Suppressor macrophage treated with lipopolysaccharide for 4 hours (primary cell): ENCODE data around the gene PLCB4.

ENCODE experiments used
- DNase-seq: peaks from one replicate; pipeline ENCODE4 v3.0.0-alpha.2; 2020

The PLCB4 gene

DNA sequence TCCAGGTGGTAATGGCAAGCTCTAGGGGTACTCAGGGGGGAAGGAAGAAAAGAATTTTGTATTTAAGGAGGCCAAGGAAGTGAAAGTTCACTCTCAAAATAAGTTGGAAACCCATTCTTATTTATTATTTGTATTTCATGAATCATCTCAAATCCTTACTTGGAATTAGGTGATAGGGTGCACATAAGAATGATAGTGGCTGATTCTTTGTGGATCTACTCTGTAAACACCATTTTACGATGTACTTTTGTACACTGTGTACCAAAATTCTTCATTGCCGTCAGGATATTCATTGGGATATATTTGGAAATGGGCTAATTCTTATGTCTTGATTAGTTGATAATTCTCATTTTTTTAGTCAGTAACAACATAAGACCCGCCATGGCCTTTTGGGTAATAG, 266.0 kb downstream of the PLCB4 start:
- no peak for DNase-seq

GRCh38 chr20:9338101-9338500, 269.2 kb downstream of the PLCB4 start:
- no peak for DNase-seq

DNA sequence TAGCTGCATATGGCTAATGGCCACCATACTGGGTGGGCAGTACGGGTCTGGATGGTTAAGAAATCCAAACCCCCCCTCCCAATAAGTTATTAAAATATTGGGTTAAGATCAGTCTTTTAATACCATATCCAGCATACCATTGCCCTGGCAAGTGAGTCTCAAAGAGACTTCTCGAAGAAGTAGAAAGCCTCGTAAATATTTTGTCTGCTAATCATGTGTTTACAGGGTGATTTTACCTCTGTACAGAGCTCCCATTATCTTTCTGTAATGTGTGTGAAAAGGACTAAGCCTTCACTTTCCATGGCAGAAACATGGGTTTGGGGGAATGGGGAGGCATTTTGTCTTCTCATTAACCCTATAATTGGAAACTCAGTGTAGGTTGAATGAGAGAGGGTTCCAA, 270.8 kb downstream of the PLCB4 start:
- DNase-seq: no peak

DNA sequence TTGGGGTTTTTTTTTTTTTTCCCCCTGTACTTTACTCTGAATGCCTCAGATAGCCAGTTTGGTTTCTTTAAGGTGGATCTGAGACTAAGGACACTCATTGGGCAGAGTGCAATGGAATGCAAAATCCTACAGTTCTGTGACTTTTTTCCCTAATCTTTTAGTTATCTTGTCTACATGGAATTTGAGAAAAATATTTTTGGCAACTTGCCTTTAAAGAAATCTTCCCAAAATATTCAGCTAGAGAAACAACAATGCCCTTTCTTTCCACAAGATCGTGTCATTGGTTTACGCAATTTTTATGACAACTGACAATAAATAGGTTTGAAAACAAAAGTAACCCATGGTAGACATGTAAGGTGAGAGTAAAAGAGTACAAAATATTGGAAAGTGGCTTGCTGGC, 273.8 kb downstream of the PLCB4 start:
- DNase-seq: no peak

GRCh38 chr20:9344083-9344920, 275.4 kb downstream of the PLCB4 start:
- DNase-seq: no peak

DNA sequence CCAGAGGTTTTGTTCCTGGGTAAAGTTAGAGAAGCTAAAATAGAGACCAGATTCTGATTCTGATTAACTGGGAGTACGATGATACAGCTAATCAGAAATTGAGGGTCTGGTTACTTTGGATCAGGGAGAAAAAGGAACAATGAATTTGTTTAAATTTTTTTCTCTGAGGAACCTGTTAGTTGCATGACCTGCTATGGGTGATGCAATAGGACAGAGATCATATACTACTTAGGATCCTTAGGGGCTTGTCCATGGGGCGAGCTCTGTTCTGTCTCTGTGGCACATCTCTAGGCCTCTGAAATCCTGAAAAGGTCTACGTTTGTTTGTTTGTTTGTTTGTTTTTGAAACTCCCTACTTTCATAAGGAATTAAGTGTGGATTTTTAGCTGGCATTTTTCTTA, 279.4 kb downstream of the PLCB4 start:
- no peak for DNase-seq

DNA sequence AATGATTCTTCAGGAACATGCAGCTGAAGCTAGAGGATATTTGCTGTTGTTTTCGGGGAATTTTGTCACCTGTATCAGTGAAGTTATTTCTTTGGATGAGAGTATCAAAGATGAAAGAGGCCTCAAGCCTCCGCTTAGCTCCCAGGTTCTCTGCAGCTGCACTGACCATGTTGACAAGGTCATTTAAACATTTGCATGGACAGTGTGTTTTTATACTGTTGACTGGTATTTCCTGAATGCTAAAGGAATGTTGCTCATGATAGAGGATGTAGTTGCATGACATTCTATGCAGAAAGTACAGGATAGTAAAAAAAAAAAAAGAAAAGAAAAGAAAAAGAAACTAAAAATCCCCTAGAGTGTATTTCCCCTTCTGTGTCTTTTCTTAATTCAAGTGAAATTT, 279.9 kb downstream of the PLCB4 start:
- no peak for DNase-seq

DNA sequence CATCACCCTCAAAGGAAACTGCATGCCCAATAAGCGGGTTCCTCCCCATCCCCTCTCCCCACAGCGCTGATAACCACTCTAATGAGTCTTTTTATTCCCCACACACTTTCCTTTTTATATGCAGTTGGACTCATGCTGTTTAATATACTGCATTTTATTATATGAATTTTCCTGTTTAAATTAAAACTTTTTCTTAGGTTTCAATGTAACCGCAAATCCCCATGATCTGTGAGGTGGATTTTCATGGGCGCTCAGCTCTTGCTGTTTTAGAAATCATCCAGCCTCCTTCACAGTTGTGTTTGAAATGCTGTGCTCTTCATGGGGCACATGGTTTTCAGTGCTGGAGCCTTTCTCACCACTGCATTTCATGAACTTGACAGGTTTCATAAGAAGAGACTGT, 280.4 kb downstream of the PLCB4 start:
- DNase-seq: no peak

GRCh38 chr20:9352739-9353138, 283.9 kb downstream of the PLCB4 start:
- DNase-seq: peak; percentile 50

- peak; percentile 30 for DNase-seq
These were observed 284.5 kb downstream of the PLCB4 start for GRCh38 chr20:9353180-9353915.

DNA sequence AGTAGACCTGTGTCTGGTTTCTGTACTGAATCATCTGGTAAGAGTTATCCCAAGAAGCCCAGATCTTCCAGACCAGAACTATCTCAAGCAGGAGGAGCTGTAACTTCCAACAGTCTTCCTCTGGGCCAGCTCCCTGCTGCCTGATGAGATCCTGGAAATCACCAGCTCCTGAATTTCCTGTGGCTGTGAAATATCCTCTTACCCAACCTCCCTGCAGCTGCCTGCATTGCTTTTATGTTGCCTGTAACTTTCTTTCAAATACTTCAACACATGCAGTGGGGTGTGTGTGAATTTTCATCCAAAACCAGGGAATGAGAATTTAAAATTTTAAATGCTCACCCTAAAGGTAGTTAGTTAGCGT, 285.0 kb downstream of the PLCB4 start:
- DNase-seq: peak; percentile 12

DNA sequence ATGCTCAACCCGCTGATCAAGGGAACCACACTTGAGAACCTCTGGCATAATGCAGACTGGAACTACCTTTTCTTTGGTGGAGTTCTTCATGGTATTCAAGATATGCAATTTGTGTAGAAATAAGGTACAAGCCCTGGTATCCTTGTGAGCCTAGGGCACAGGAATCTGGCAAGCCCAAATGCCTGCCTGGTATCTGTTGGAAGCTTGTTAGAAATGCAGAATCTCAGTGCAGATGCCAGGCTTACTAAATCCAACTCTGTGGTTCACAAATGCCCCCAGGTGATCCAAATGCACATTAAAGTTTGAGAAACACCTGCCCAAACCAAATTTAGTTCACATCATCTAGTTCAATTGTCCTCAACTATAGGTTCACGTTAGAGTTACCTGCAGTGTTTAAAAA, 285.7 kb downstream of the PLCB4 start:
- no peak for DNase-seq

DNA sequence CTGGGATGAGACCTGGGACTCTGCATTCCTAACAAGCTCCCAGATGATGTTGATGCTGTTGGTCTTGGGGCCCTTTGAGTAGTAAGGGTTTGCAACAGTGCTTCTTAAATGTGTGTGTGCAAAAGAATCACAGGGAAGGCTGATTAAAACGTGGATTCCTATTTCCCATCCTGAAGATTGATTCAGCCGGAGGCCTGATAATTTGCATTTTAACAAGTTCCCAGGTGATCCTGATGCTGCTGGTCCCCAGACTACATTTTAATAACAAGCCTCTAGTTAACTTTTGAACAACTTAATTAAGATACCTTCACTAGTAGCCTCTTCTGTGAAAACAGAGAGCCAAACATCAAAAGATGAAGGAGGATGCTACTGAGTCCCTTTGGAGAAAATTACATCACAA, 289.1 kb downstream of the PLCB4 start:
- no peak for DNase-seq

DNA sequence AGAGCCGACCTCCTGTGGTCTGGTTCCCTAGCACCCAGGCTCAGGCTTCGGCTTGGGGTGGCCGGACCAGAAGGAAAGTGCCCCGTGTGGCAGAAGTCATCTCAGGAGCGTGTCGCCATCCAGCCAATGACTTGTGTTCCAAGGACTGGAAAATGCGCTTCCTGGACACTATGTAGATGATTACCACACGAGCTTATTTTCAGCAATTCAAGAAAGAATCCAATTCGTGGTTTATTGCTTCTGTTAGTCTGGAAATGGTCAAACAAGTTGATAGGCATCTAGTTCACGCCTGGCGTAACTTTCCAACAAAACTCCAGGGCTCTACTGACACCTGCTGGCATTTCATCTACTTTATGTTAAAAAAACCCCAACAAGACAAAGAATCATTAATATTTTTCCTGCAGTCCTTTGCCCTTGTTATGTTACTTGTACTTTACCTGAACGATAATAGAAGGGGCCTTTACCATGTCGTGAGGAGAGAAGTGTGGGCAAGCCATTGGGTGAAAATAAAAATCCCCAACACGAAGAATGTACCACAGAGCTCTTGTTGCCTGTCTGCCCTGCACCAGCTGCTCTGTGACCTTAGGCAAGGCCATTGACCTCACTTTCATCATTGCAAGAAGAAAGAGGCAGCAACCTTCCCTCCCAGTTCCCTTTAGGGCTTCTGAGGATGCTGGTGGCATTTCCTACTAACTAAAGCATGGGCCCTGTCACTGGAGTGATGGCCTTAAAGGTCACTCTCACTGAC, 290.8 kb downstream of the PLCB4 start:
- peak; percentile 67 for DNase-seq

DNA sequence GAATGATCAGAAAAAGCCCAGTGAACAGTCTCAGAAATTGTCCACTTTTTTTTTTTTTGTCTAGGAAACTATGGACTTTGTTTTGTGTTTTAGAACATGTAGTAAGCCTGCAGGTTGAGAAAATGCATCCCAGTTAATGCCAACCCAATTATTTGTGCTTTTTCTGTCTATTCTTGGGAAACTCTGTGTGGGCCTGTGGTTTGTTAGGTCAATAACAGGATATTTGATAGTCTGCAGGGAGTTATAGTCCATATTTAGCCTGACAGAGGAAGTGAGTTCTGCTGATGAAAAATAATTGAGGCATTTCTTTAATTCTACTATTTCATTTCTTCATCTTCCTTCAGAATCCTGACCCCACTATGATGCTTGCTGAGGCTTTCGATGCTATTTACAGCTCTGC, 291.5 kb downstream of the PLCB4 start:
- DNase-seq: no peak

DNA sequence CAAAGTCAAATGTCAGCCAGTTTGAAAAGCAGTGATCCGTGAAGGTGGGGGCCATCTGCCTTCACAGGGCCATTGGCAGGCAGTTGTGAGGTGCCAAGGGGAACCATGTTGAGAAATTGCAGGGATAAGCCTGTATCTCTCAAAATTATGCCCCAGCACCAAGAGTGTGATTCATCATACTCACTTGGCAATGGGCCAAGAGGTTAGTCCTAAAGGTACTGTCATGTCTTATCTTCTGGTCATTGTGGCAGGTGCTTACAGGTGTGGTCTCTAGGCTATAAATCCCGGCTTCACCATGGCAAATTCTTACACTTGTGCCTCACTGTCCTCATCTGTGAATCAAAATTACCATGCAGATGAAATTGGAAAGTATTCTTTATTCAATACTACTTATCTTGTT, 294.8 kb downstream of the PLCB4 start:
- no peak for DNase-seq

- no peak for DNase-seq
These were observed 298.4 kb downstream of the PLCB4 start for GRCh38 chr20:9367328-9367727.

DNA sequence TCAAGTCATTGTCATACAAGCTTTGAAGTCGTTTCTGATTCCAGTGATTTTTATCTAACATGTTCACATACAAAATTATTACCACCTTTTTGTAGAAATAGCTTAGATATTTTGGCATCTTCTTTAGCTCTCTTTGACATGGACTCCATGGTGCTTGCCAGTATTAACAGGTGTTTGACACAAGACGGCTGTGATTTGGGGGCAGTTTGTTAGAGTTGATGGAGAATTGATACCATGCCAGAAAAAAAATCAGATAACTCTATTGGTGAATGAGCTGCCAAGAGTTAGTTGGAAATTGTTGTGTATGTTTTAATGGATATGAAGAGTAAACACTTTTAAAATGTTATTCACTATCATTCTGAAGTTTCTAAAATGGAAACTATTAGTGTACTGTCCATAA, 298.9 kb downstream of the PLCB4 start:
- no peak for DNase-seq

- DNase-seq: no peak
These were observed 300.0 kb downstream of the PLCB4 start for GRCh38 chr20:9368893-9369292.

GRCh38 chr20:9369557-9369956, 300.7 kb downstream of the PLCB4 start:
- no peak for DNase-seq

DNA sequence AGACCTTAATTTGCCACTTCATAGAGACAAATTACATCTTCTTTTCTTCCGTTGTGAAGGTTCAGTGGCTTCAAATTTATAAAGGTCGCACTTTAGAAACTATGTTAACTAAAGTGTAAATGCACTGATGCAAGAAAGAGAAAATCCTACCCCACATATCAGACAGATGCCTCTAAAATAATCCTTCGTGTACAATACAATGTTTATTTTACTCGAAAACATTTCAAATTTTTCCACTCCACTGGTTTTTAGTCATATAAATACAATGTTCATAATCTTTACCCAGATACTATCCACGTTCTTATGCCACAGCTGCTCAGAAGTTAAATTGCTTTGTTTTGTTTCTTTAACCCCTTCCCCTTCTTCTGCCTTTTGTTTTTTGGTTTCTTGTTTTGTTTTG, 305.2 kb downstream of the PLCB4 start:
- no peak for DNase-seq

DNA sequence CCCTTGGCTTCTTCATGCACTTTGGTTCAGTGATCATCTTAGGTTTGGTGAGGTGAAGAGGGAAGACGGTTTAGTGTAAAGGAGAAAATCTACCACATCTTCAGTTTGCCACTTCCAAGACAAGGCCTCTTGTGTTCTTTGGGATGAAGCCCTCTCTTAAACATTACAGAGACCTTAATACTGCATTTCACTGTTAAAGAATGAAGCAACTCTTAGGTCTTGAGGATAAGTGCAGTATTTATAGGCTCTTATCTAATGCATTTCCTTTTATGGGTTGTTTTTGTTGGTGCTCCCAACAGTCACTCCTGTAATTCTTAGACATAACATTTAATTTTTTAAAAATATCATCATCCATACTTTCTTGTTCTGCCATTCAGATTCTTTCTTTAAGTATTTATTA, 305.6 kb downstream of the PLCB4 start:
- no peak for DNase-seq

- DNase-seq: no peak
These were observed 306.4 kb downstream of the PLCB4 start for GRCh38 chr20:9375221-9375681.

GRCh38 chr20:9377007-9377406, 308.1 kb downstream of the PLCB4 start:
- no peak for DNase-seq
